Measurements from ENCODE around the gene CHCHD6.

GRCh38 chr3:126743781-126744180, 39.7 kb downstream of the CHCHD6 start:
- no peak for TF ChIP-seq CTCF (conservative IDR thresholded peaks at IDR 0.05; ENCODE audit: low read depth, low read length)
- TF ChIP-seq EZH2 (IDR thresholded peaks at IDR 0.05; ENCODE audit: low read length, unreplicated experiment) = no peak
- no peak for TF ChIP-seq EZH2phosphoT487 (IDR thresholded peaks at IDR 0.05; ENCODE audit: borderline replicate concordance, low read length)

All from PC-3 (cell line).